ENCODE measurements around the gene SYNE3.
A peak's percentile ranks its signal among the peaks of the same experiment; 100 is the strongest.

The SYNE3 gene

DNA sequence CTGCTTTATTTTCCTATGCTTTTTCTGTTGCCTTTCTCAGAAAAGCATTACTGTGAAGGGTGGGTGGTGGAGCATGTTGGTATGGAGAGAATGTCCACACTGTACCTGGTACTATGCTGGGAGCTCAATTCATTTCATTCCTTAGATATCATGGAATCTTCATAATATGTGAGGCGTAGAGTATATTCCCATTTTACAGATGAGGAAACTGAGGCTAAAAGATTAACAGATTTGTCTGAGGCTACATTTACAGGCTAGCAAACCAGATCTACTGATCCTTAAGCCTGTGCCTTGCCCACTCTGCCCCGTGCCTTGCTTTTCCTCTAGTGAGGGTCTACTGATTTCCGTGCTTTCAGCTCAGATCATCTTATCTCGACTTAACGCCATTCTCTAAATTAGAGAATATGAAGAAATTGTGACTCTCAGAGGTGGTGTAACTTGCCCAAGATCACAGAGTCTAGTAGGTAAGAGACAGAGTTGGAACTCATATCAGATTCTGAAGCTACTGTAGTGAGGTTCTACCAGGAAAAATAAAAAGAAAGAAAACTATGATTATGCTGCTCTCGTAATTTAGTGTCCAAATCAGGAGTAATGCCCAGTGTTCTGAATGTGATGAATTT lies 23.9 kb upstream of the SYNE3 start:
- H3K4me3 ChIP-seq (ENCODE audit: low read depth, low read length) = no peak overlapping the region
- H3K36me3 ChIP-seq (ENCODE audit: control insufficient read depth, insufficient read depth, low read length) = peaks cover 8% of the 10 kb centered on the region
- no peaks in the 10 kb centered on the region for H3K9me3 ChIP-seq (ENCODE audit: control insufficient read depth, insufficient read depth, low read length)
- no peaks in the 10 kb centered on the region; the same call in 1 of the 2 replicates for H3K27me3 ChIP-seq (ENCODE audit: control insufficient read depth, insufficient read depth, low read length)
- no peak overlapping the region for H3K27ac ChIP-seq (ENCODE audit: low read depth, low read length)
- 0 out of 2 replicates have a peak, but pooled peaks cover 6% of the 10 kb centered on the region for H3K4me1 ChIP-seq (ENCODE audit: control insufficient read depth, insufficient read depth, low read length)
- H3K9ac ChIP-seq (ENCODE audit: low read depth, low read length) = no peak overlapping the region

- H3K9me3 ChIP-seq (ENCODE audit: control insufficient read depth, insufficient read depth, low read length) = no peaks in the 10 kb centered on the region
- H3K36me3 ChIP-seq (ENCODE audit: control insufficient read depth, insufficient read depth, low read length) = peaks cover under 1% of the 10 kb centered on the region
- no peak overlapping the region for H3K27ac ChIP-seq (ENCODE audit: low read depth, low read length)
- no peak overlapping the region for H3K9ac ChIP-seq (ENCODE audit: low read depth, low read length)
- no peak overlapping the region for H3K4me3 ChIP-seq (ENCODE audit: low read depth, low read length)
- H3K27me3 ChIP-seq (ENCODE audit: control insufficient read depth, insufficient read depth, low read length) = no peaks in the 10 kb centered on the region; the same call in 1 of the 2 replicates
- H3K4me1 ChIP-seq (ENCODE audit: control insufficient read depth, insufficient read depth, low read length) = 0 out of 2 replicates have a peak, but pooled peaks cover 6% of the 10 kb centered on the region
These were observed 22.5 kb upstream of the SYNE3 start for GRCh38 chr14:95538801-95539509.

GRCh38 chr14:95537298-95538089 lies 21.0 kb upstream of the SYNE3 start:
- H3K36me3 ChIP-seq (ENCODE audit: control insufficient read depth, insufficient read depth, low read length) = peaks cover 7% of the 10 kb centered on the region
- H3K4me3 ChIP-seq (ENCODE audit: low read depth, low read length) = no peak overlapping the region
- no peak overlapping the region for H3K9ac ChIP-seq (ENCODE audit: low read depth, low read length)
- peaks cover 15% of the 10 kb centered on the region for H3K4me1 ChIP-seq (ENCODE audit: control insufficient read depth, insufficient read depth, low read length)
- H3K27ac ChIP-seq (ENCODE audit: low read depth, low read length) = no peak overlapping the region
- no peaks in the 10 kb centered on the region; the same call in 1 of the 2 replicates for H3K27me3 ChIP-seq (ENCODE audit: control insufficient read depth, insufficient read depth, low read length)
- H3K9me3 ChIP-seq (ENCODE audit: control insufficient read depth, insufficient read depth, low read length) = no peaks in the 10 kb centered on the region

DNA sequence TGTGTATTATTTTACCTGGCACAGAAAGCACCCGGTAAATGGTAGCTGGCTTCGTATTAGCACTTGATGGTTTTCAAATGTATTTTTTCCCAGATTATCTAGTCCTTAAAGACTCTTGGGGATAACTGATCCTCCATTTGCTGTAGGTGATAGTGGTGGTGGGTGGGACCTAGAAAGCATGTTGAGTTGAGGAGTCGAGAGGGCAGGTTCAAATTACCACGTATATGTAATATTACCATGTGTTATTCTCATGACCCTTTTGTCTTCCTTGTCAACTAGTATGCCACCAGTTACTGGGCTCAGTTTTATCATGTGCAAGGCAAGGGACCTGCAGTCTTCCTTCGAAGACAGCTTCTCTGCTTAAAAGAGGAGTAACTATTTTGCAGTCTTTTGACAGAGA lies 20.2 kb upstream of the SYNE3 start:
- Histone ChIP-seq H3K4me1 (ENCODE audit: control insufficient read depth, insufficient read depth, low read length) (peaks cover 22% of the 10 kb centered on the region), H3K9ac (ENCODE audit: low read depth, low read length) (no peak overlapping the region)

DNA sequence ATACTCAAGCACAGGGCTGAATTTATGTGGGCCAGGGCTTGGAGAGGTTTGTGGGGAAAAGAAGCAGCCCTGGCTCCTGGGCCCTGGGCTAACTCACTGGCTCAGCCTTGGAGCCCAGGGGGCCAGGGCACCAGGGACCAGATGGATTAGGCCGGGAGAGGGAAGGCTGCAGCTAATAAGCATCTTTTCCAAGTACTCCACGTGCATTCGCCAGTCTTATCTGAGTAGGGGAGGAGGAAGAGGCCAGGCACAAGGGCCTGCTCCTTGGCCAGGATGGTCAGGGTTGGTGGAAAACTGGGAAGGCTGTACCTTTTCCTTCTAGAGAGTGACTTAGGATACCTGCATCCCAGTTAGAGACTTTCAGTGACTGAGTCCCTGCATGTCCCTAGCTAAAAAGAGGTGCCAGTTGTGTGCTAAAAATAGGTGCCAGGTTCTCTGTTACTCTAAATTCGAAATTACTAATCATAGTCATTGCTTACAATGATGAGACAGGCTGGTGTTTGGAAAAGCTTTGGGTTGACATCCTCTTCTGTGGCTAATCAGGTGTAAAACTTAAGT lies 19.7 kb upstream of the SYNE3 start:
- Histone ChIP-seq H3K27ac (ENCODE audit: low read depth, low read length) (no peak overlapping the region), H3K27me3 (ENCODE audit: control insufficient read depth, insufficient read depth, low read length) (no peaks in the 10 kb centered on the region; the same call in 1 of the 2 replicates), H3K4me3 (ENCODE audit: low read depth, low read length) (peak overlapping the region; percentile 97), H3K9me3 (ENCODE audit: control insufficient read depth, insufficient read depth, low read length) (no peaks in the 10 kb centered on the region), H3K9ac (ENCODE audit: low read depth, low read length) (peak overlapping the region; percentile 57; the same call in 1 of the 2 replicates), H3K4me1 (ENCODE audit: control insufficient read depth, insufficient read depth, low read length) (peaks cover 22% of the 10 kb centered on the region), H3K36me3 (ENCODE audit: control insufficient read depth, insufficient read depth, low read length) (peaks cover 20% of the 10 kb centered on the region)

More for the DNA sequence above, 20.2 kb upstream of the SYNE3 start:
- peak overlapping the region; percentile 97 for H3K4me3 ChIP-seq (ENCODE audit: low read depth, low read length)
- no peak overlapping the region for H3K27ac ChIP-seq (ENCODE audit: low read depth, low read length)
- H3K27me3 ChIP-seq (ENCODE audit: control insufficient read depth, insufficient read depth, low read length) = no peaks in the 10 kb centered on the region; the same call in 1 of the 2 replicates
- H3K36me3 ChIP-seq (ENCODE audit: control insufficient read depth, insufficient read depth, low read length) = peaks cover 15% of the 10 kb centered on the region
- no peaks in the 10 kb centered on the region for H3K9me3 ChIP-seq (ENCODE audit: control insufficient read depth, insufficient read depth, low read length)

GRCh38 chr14:95535226-95536021 lies 19.0 kb upstream of the SYNE3 start:
- H3K27me3 ChIP-seq (ENCODE audit: control insufficient read depth, insufficient read depth, low read length) = no peaks in the 10 kb centered on the region; the same call in 1 of the 2 replicates
- no peak overlapping the region for H3K27ac ChIP-seq (ENCODE audit: low read depth, low read length)
- H3K4me1 ChIP-seq (ENCODE audit: control insufficient read depth, insufficient read depth, low read length) = peaks cover 22% of the 10 kb centered on the region
- peaks cover 27% of the 10 kb centered on the region for H3K36me3 ChIP-seq (ENCODE audit: control insufficient read depth, insufficient read depth, low read length)
- H3K4me3 ChIP-seq (ENCODE audit: low read depth, low read length) = peak overlapping the region; percentile 97
- peak overlapping the region; percentile 57 for H3K9ac ChIP-seq (ENCODE audit: low read depth, low read length)
- no peaks in the 10 kb centered on the region for H3K9me3 ChIP-seq (ENCODE audit: control insufficient read depth, insufficient read depth, low read length)

DNA sequence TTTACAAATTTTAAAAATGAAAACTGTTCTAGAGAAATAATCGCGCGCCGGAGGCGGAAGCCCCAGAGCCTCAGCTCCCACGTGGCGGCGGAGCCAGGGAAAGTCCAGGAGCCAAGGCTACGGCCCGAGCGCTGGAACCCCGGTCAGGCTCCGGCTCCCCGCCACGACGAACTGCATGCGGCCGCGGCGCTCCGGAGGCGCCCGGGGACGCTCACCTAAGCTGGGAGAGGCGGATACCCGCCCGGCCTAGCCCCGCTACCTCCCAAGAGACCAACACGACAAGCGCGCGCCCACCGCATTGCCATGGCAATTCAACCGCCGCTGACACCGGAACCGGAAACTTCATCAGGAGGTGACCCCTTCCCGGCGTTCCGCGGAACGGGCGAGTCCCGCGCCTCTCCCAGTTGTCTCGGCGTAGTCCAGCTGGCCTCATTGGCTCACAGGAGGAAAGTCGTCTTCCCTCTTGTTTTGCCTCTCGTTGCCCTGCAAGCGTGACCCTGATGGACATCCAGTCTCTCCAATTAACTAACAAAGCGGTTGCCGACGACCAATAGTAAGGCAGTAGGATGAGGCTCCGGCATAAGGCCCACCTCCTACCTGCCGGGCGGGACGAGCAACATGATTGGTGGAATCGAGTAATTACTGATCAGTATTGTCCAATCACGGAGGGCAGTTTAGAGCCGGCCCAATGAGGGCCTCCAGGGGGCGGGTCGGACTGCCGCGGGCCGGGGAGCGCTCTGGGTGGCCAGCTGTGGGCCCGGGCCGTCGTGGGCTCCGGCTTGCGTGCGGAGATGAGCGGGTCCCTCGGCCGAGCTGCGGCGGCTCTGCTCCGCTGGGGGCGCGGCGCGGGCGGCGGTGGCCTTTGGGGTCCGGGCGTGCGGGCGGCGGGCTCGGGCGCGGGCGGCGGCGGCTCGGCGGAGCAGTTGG lies 18.1 kb upstream of the SYNE3 start, which contains the start of gene GLRX5:
Gene GLRX5, plus strand, starts transcription at position 752 of the 927 bp plus-strand sequence. Its CDS starts 40 bp downstream, at position 792.
- Histone ChIP-seq H3K4me3 (ENCODE audit: low read depth, low read length) (peak within 1 kb of the TSS; percentile 97), H3K36me3 (ENCODE audit: control insufficient read depth, insufficient read depth, low read length) (peaks cover 32% of the 10 kb centered on the region), H3K27me3 (ENCODE audit: control insufficient read depth, insufficient read depth, low read length) (no peaks in the 10 kb centered on the region; the same call in 1 of the 2 replicates), H3K27ac (ENCODE audit: low read depth, low read length) (peak within 1 kb of the TSS; percentile 93), H3K9ac (ENCODE audit: low read depth, low read length) (peak within 1 kb of the TSS; percentile 79), H3K9me3 (ENCODE audit: control insufficient read depth, insufficient read depth, low read length) (no peaks in the 10 kb centered on the region), H3K4me1 (ENCODE audit: control insufficient read depth, insufficient read depth, low read length) (peaks cover 22% of the 10 kb centered on the region)

- Histone ChIP-seq H3K9me3 (ENCODE audit: control insufficient read depth, insufficient read depth, low read length) (no peaks in the 10 kb centered on the region), H3K27ac (ENCODE audit: low read depth, low read length) (peak overlapping the region; percentile 93), H3K27me3 (ENCODE audit: control insufficient read depth, insufficient read depth, low read length) (no peaks in the 10 kb centered on the region; the same call in 1 of the 2 replicates), H3K4me3 (ENCODE audit: low read depth, low read length) (peak overlapping the region; percentile 97), H3K9ac (ENCODE audit: low read depth, low read length) (peak overlapping the region; percentile 79), H3K4me1 (ENCODE audit: control insufficient read depth, insufficient read depth, low read length) (peaks cover 22% of the 10 kb centered on the region), H3K36me3 (ENCODE audit: control insufficient read depth, insufficient read depth, low read length) (peaks cover 32% of the 10 kb centered on the region)
These were observed 17.4 kb upstream of the SYNE3 start for GRCh38 chr14:95533822-95534221.

GRCh38 chr14:95533391-95533821 lies 17.0 kb upstream of the SYNE3 start:
- peak overlapping the region; percentile 79 for H3K9ac ChIP-seq (ENCODE audit: low read depth, low read length)
- H3K4me3 ChIP-seq (ENCODE audit: low read depth, low read length) = peak overlapping the region; percentile 97
- H3K27me3 ChIP-seq (ENCODE audit: control insufficient read depth, insufficient read depth, low read length) = no peaks in the 10 kb centered on the region; the same call in 1 of the 2 replicates
- H3K4me1 ChIP-seq (ENCODE audit: control insufficient read depth, insufficient read depth, low read length) = peaks cover 22% of the 10 kb centered on the region
- H3K27ac ChIP-seq (ENCODE audit: low read depth, low read length) = no peak overlapping the region
- H3K9me3 ChIP-seq (ENCODE audit: control insufficient read depth, insufficient read depth, low read length) = no peaks in the 10 kb centered on the region
- H3K36me3 ChIP-seq (ENCODE audit: control insufficient read depth, insufficient read depth, low read length) = peaks cover 32% of the 10 kb centered on the region

All from HUES48 (cell line).